Amygdala (tissue), 56 donors: ENCODE measurements around the gene SLX1A.
A peak's percentile ranks its signal among the peaks of the same experiment; 100 is the strongest.
"Not testable (repeated sequence)": the region's sequence is repeated elsewhere in the genome, so short reads cannot be mapped to it uniquely, and the experiment has no call there.

Experiments used
- DNase-seq, 56 donors: peaks; one replicate each; lab custom pipeline; 2025; lab: John Stamatoyannopoulos, UW

SLX1A gene

DNA sequence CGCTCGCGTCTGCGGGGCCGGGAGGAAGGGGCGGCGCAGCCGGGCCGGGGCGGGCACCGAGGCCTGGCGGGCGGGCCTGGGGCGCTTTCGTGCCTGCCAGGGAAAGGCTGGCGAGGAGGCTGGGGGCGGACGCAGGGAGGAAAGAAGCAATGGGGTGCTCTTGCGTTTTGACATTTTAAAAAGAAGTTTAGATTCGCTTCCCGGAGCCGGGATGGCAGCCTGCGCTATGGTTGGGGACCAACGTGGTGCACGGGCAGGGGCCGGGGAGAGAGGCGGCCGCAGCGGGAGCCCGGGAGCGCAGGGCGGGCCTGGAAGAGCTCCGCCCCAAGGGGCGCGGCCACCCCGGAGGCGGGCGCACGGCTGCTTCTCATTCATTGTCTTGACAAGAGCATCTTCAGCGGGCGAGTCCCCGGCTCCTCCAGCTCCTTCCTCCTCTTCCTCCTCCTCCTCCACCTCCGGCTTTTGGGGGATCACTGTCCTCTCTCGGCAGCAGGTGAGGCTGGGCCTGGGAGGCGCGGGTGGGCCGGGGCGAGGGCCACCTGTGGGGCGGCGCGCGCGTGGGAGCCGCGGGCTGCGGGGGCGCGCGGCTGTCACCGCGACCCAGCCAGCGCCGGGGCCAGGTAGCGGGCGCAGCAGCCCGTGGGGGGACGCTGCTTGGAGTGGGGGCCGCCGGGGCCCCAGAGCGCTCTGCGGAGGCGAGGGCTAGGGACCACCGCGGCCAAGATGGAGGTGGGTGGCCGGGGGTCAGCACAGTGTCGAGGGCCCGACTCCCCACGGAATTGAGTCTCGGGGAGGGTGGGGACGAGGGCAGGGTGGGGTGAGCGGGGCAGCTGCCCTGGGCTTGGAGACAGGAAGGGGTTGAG is 10.2 kb upstream of the SLX1A start, which contains the start of gene CORO1A:
TSS of gene CORO1A (plus strand) at position 370 of the 863 bp plus-strand sequence. CDS start 1,608 bp downstream, outside the sequence.
- peak in 49 of 56 donors; percentile 30 to 91 (median 70) for DNase-seq

DNA sequence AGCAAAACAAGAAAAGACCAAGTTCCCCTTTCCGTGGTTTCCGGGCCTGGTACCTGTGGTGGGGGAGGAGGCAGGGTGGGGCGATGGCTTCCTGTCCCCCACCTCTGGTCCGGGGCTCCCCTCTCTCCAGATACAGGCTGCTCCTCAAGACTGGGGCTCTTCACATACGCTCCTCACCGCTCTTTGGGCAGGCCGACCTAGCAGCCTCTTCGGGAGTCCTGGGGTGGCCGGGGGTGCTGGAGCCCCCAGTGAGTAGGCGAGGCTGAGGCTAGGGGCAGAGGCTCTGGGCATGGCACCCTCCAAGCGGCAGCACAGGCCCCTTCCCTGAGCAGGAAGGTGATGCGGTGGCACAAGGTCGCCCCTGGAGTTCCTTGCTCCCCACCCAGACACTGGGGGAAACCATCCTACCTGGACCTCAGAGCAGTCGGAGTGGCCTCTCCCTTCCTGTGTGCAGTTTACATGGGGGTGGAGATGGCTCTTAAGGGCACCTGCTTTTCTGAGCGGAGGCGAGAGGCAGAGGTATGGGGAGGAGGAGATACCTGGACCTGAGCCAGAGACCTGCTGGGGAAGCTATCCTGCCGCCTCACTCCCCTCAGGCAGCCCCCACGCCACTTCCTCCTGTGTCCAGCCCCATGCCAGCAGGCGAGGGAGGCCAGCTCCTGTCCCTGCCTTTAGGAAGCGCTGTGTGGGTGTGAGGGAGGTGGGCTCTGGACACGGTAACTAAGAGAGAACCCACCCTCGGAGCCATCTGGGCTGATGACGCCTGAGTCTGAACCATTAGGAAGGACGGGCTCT is 9.4 kb upstream of the SLX1A start:
- peak in 26 of 56 donors; percentile 2 to 63 (median 36) for DNase-seq

DNA sequence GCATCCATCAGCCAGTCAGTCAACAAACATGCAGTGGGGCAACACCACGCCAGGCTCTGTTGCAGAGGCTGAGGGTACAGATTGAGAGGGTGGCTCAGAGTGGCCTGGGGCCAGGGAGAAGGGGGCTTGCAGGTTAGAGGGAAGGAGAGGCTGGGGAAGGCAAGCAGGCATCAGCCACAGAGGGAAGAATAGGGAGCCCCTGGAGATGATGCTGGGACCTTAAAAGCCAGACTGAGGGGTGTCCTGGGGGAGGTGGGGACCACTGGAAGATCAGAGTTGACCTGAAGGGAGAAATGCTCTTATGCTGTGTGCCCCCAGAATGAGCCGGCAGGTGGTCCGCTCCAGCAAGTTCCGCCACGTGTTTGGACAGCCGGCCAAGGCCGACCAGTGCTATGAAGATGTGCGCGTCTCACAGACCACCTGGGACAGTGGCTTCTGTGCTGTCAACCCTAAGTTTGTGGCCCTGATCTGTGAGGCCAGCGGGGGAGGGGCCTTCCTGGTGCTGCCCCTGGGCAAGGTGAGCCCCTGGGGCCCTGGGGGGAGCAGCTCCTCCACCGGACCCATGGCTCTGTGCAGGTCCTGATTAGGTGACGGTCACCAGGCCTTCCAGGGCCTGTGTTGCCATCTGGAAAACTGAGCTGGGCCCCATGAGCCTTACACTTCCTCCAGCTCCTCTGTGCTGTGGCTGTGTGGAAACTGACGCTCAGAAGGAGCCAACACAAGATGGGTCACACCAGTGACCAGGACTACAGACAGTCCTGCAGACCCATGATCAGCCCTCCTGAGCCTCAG is 8.6 kb upstream of the SLX1A start:
- peak in 2 of 56 donors; percentile 15 to 43 for DNase-seq

DNA sequence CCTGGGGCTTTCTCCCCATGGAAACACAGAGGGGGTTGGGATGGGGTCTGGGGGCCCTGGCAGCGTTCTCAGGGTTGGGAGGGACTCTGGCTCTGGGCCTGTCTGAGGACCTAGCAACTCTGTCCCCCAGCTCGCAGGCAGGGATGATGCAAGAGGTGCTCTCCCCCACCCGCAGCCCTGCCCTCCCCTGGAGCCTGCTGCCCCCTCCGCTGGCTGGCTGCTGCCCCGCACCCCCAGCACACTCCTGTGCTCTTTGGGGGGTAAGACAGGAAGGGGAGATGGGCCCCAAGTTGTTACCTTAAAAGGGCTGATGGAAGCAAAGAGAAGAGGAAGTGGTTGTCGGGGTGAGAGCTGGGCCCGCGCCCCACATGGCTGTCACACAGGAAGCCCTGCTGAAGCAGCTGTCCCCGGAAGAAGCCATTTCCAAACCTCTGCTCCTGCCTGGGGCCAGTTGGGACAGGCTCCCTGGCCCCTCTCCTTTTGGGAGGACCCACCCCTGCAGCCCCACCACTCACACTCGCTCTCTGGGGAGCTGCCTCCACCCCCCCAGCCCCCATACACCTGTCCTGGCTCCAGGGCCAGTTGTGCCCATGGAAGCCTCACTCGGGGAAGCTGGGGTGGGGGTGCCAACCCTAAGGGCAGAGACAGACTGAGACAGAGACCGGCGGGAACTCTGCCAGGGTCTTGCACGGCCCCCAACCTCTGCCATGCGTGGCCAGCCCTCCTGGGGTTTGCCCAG is 7.8 kb upstream of the SLX1A start:
- DNase-seq: peak in 20 of 56 donors; percentile 5 to 51 (median 28)

DNA sequence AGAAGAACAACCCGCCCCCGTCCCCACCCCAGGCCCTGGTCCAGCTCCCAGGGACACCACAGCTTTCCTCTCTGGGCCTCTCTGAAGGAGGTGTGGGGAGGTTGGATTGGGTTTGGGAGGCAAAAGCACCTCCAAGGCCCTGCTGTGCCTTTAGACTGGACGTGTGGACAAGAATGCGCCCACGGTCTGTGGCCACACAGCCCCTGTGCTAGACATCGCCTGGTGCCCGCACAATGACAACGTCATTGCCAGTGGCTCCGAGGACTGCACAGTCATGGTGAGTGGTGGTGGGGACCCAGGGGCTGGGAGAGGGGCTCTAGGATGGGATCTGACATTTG is 7.3 kb upstream of the SLX1A start:
- no peak for DNase-seq

DNA sequence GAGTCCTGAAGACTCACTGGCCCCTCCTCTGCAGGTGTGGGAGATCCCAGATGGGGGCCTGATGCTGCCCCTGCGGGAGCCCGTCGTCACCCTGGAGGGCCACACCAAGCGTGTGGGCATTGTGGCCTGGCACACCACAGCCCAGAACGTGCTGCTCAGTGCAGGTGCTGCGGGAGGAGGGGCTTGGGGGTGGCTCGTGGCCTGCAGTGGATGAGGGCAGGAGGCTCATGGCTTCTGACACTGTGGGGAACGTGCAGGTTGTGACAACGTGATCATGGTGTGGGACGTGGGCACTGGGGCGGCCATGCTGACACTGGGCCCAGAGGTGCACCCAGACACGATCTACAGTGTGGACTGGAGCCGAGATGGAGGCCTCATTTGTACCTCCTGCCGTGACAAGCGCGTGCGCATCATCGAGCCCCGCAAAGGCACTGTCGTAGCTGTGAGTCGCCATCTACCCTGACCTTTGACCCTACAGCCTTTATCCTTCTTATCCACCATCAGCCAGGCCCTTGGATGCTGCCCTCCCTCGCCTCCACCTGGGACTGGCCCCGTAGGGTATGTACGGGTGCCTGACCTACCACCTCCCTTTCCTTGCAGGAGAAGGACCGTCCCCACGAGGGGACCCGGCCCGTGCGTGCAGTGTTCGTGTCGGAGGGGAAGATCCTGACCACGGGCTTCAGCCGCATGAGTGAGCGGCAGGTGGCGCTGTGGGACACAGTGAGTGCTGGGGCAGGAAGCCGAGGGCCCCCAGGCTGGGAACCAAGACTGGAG is 6.7 kb upstream of the SLX1A start:
- DNase-seq: peak in 17 of 56 donors; percentile 8 to 68 (median 30)

DNA sequence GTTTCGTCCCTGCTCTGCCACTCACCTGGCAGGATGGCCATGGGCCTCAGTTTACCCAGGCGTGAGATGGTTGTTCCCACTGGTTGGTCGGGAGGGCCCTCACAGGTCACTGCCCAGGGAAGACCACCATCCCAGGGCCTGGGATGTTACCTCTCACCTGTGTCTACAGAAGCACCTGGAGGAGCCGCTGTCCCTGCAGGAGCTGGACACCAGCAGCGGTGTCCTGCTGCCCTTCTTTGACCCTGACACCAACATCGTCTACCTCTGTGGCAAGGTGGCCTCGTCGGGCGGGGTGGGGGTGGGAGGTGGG is 6.2 kb upstream of the SLX1A start:
- no peak for DNase-seq

DNA sequence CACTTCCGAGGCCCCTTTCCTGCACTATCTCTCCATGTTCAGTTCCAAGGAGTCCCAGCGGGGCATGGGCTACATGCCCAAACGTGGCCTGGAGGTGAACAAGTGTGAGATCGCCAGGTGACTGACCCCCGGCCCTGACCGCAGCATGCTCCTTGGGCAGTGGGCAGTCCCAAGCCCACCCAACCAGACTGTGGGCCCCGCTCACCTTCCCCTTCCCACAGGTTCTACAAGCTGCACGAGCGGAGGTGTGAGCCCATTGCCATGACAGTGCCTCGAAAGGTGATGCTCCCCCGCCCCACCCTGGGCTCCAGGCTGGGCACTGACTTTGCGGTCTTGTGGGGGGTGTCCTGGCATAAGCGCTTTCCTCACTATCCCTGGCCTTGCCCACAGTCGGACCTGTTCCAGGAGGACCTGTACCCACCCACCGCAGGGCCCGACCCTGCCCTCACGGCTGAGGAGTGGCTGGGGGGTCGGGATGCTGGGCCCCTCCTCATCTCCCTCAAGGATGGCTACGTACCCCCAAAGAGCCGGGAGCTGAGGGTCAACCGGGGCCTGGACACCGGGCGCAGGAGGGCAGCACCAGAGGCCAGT is 5.6 kb upstream of the SLX1A start:
- no peak for DNase-seq

DNA sequence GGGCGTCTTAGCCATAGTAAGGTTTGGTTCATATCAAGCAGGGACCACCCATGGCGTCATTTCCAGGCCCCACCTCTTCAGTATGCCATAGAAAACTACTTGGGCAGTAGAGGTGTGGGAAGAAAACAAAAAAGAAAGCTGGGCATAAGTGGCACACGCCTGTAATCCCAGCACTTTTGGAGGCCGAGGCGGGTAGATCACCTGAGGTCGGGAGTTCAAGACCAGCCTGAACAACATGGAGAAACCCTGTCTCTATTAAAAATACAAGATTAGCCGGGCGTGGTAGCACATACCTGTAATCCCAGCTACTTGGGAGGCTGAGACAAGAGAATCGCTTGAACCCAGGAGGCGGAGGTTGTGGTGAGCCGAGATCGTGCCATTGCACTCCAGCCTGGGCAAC is 2.5 kb upstream of the SLX1A start:
- DNase-seq: not testable (repeated sequence)

DNA sequence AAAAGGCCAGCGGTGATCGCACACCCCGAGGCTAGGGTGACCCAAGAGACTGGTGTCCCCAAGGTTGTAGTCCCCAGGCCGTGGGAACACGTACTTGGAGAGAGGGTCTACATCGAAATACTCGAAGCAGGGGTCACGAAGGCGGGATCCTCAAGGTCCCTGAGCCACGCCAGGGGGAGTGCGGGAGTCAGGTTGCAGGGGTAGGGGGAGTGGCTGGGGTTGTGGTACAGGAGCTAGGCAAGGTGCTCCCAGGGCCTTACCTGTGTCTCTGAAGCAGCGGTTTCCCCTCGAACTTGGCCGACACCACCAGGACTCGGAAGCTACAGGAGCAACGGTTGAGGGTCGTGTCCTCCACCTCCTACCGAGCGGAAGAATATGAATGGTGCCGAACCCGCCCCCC is 577 bp upstream of the SLX1A start:
- not testable (repeated sequence) for DNase-seq

DNA sequence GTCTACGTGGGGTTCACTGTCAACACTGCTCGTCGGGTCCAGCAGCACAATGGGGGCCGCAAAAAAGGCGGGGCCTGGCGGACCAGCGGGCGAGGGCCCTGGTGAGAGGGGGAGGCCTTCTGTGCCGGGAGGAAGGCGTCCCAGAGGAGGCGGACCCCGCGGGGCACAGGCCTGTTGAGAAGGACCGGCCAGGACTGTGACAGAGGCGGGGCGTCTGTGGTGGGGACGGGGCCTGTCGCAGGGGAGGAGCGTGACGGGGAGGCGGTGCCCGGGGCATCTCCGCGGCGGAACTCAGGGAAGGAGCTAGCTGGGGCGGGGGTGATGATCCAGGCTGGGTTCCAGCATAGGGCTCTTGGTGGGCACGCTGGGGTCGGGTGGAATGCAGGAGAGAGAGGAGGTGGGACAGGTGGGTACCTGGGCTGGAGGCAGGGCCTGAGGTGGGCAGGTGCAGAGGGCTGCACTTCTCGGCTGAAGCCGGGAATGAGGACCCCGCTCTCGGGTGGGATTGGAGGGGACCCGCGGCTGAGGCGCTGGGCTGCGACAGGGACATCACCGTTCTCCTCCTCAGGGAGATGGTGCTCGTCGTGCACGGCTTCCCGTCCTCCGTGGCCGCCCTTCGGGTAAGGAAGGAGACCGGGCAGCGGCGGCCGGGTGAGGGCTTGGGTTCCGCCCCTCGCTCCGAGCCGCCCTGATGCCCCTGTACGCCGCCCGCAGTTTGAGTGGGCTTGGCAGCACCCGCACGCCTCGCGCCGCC is 674 bp downstream of the SLX1A start:
- DNase-seq: not testable (repeated sequence)

DNA sequence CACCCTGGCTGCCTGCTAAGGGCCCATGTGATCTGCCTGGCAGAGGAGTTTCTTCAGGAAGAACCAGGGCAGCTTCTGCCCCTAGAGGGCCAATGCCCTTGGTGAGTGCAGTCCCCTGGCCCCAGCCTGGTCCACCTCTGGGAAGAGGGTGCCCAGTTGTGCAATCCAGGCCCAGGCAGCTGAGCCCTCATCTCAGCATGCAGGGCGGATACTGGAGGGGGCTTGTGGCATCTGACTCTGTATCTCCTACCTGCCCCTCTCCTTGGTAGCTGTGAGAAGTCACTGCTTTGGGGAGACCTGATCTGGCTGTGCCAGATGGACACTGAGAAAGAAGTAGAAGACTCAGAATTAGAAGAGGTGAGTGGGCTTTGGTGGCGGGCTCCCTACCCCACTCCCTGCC is 3.3 kb downstream of the SLX1A start:
- not testable (repeated sequence) for DNase-seq

DNA sequence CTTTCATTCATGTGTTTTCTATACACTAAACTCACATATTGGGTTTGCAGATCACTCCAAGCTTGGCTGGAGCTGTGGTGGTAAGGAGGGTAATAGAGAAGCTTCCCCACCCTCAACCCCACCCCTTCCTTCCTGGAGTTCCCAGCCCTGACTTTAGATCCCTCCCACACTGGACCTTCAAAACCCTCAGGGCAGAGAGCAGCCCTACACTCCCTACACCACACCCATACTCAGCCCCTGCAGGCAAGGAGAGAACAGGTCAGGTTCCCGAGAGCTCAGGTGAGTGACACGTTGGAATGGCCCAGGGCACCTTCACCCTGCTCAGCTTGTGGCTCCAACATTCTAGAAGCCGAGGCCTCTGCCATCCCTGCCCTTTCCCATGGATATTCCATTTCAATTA is 5.4 kb downstream of the SLX1A start, which contains the start of gene SULT1A3:
TSS of gene SULT1A3 (plus strand) at position 207 of the 400 bp plus-strand sequence. CDS start 1,474 bp downstream, outside the sequence.
- not testable (repeated sequence) for DNase-seq

DNA sequence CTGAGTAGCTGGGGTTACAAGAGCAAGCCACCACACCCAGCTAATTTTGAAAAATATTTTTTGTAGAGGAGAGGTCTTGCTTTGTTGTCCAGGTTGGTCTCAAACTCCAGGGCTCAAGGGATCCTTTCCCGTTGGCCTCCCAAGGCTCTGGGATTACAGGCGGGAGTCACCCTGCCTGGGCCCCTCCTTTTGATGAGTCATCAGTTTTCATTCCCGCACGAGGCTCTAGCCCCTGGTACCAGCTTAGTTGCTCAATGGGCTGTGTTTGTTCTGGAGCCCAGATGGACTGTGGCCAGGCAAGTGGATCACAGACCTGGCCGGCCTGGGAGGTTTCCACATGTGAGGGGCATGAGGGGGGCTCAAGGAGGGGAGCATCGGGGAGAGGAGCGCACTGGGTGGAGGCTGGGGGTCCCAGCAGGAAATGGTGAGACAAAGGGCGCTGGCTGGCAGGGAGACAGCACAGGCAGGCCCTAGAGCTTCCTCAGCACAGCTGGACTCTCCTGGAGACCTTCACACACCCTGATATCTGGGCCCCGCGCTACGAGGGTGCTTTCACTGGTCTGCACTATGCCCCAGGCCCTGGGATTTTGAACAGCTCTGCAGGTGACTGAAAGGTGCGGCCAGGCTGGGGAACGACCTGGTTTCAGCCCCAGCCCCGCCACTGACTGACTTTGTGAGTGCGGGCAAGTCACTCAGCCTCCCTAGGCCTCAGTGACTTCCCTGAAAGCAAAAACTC is 6.1 kb downstream of the SLX1A start:
- not testable (repeated sequence) for DNase-seq

DNA sequence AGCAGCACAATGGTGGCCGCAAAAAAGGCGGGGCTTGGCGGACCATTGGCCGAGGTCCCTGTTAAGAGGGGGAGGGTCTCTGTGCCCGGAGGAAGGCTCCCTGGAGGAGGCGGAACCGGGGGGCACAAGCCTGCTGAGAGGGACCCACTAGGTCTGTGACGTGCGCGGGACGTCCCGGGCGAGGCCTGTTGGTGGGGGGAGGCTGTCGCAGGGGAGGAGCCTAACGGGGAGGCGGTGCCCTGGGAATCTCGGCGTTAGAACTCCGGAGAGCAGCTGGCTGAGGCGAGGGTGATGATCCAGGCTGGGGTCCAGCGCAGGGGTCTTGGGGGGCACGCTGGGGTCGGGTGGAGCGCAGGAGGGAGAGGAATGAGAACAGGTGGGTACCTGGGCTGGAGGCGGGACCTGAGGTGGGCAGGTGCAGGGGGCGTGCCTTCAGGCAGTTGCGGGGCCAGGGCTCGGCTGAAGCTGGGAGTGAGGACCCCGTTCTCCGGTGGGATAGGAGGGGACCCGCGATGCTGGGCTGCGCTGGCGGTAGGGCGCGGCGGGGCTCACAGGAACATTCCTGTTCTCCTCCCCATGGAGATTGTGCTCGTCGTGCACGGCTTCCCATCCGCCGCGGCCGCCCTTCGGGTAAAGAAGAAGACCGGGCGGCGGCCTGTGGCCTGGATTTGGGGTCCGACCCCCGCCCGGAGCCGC is 12.0 kb downstream of the SLX1A start:
- DNase-seq: not testable (repeated sequence)

DNA sequence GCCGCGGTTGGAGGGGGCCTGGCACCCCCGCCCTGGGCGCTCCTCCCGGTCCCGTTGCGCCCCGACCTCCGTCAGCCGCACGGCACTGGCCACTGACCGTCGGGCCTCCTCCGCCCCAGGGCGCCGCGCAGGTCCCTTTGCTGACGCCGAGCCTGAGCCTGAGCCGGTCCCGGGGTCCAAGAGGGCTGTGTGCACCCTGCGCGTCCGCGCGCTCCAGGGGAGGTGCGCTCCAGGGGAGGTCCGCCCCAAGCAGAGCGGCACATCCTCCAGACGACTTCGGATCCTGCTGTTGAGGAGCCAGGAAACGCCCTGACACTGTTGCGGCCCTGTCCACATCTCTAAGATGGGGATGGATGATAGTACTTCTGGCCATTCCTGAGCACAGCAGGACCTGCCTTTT is 12.6 kb downstream of the SLX1A start:
- not testable (repeated sequence) for DNase-seq
